ENCODE data around the gene PSMD7.

DNA sequence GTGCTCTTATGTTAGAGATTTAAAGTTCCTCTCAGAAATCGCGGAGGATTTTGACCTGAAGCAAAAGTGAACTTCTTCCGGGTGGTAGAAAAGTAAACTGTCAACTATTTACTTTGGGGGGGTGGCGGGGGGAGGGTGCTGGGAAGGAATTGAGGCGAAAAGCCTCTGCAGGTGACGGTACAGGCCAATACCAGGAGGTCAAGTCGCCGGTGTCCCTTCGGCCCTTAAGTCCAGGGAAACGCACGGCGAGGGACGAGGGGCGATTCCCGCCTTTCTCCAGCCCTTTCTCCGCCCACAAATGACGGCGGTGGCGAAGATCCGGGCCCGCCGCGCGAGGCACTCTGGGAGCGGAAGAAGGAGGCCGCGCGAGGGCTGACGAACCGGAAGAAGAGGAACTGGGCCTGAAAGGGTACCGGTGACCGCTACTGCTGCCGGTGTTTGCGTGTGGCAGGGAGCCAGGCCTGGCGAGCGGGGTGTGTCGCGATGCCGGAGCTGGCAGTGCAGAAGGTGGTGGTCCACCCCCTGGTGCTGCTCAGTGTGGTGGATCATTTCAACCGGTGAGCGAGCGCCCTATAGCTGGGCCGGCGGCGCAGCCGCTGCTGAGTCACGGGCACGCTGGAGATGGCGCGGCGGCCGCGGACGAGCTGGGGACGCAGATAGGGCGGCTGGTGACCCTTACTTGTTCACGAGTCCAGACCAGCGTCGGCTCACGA, at the start of gene PSMD7:
- TF ChIP-seq CTCF (IDR thresholded peaks at IDR 0.05; ENCODE audit: low read length) (no peak), EZH2 (optimal IDR thresholded peaks at IDR 0.05; ENCODE audit: low read depth, low read length) (no peak)
